ENCODE results near the gene SPNS1.

The SPNS1 gene

GRCh38 chr16:28992496-28992895 is 17.9 kb downstream of the SPNS1 start:
- DNase-seq (ENCODE audit: low read depth in 1 of 2, low spot score in 1 of 2), result no peak
- TF ChIP-seq REST (IDR thresholded peaks at IDR 0.05; ENCODE audit: insufficient replicate concordance, low read depth) (no peak), POLR2AphosphoS5 (IDR thresholded peaks at IDR 0.05; ENCODE audit: low read depth) (no peak), SPI1 (IDR thresholded peaks at IDR 0.05; ENCODE audit: borderline replicate concordance, low read depth) (no peak), CTCF (IDR thresholded peaks at IDR 0.05; ENCODE audit: insufficient read depth, low read length) (no peak)
- H3K4me3 ChIP-seq (replicated peaks; ENCODE audit: insufficient read depth, low read length), result no peak overlapping the region
- no peak overlapping the region for H3K27ac ChIP-seq (replicated peaks)
- H3K27me3 ChIP-seq (ENCODE audit: insufficient read depth, poor library complexity, severe bottlenecking), result no peaks in the 10 kb centered on the region

- H3K27ac ChIP-seq (replicated peaks), result no peak overlapping the region
- no peak for DNase-seq (ENCODE audit: low read depth in 1 of 2, low spot score in 1 of 2)
- TF ChIP-seq CTCF (IDR thresholded peaks at IDR 0.05; ENCODE audit: insufficient read depth, low read length) (no peak), SPI1 (IDR thresholded peaks at IDR 0.05; ENCODE audit: borderline replicate concordance, low read depth) (no peak), GABPA (IDR thresholded peaks at IDR 0.05; ENCODE audit: low read depth) (no peak), POLR2AphosphoS5 (IDR thresholded peaks at IDR 0.05; ENCODE audit: low read depth) (no peak), REST (IDR thresholded peaks at IDR 0.05; ENCODE audit: insufficient replicate concordance, low read depth) (no peak)
- H3K4me3 ChIP-seq (replicated peaks; ENCODE audit: insufficient read depth, low read length), result no peak overlapping the region
- no peaks in the 10 kb centered on the region for H3K27me3 ChIP-seq (ENCODE audit: insufficient read depth, poor library complexity, severe bottlenecking)
Observed at GRCh38 chr16:28998837-28999236, 24.3 kb downstream of the SPNS1 start.

GRCh38 chr16:28999577-28999976 is 25.0 kb downstream of the SPNS1 start:
- H3K4me3 ChIP-seq (replicated peaks; ENCODE audit: insufficient read depth, low read length), result no peak overlapping the region
- H3K27me3 ChIP-seq (ENCODE audit: insufficient read depth, poor library complexity, severe bottlenecking), result no peaks in the 10 kb centered on the region
- TF ChIP-seq SPI1 (IDR thresholded peaks at IDR 0.05; ENCODE audit: borderline replicate concordance, low read depth) (no peak), GABPA (IDR thresholded peaks at IDR 0.05; ENCODE audit: low read depth) (no peak), CTCF (IDR thresholded peaks at IDR 0.05; ENCODE audit: insufficient read depth, low read length) (no peak), POLR2AphosphoS5 (IDR thresholded peaks at IDR 0.05; ENCODE audit: low read depth) (no peak), REST (IDR thresholded peaks at IDR 0.05; ENCODE audit: insufficient replicate concordance, low read depth) (no peak)
- DNase-seq (ENCODE audit: low read depth in 1 of 2, low spot score in 1 of 2), result no peak
- H3K27ac ChIP-seq (replicated peaks), result no peak overlapping the region
